Neural progenitor cell (in vitro differentiated cells): ENCODE measurements around the gene GLS. TPM values are rescaled to one million over a fixed set of nuclear protein-coding genes. Genes with fewer than 3 reads are reported as not detected.

Source experiments
- DNase-seq: peaks from one replicate; pipeline ENCODE4 v3.0.0-alpha.2; 2016; ENCODE audit warnings: low spot score
- H2AFZ ChIP-seq: fragments of 200-600 bp; sonication (generic); replicated peaks from 2 replicates; pipeline ENCODE4 v1.6.1; 2016; ENCODE audit warnings: antibody characterized with exemption
- H3F3A ChIP-seq: fragments of 200-600 bp; sonication (generic); 2 replicates; pipeline ENCODE4 v1.6.1; 2016; ENCODE audit warnings: antibody characterized with exemption, low read depth
- H3K27ac ChIP-seq: fragments of 200-600 bp; sonication (generic); 2 replicates; pipeline ENCODE4 v1.5.1; 2016; ENCODE audit warnings: mild to moderate bottlenecking
- H3K27me3 ChIP-seq: fragments of 200-600 bp; sonication (generic); 2 replicates; pipeline ENCODE4 v1.6.1; 2016; ENCODE audit warnings: mild to moderate bottlenecking, moderate library complexity
- H3K36me3 ChIP-seq: fragments of 200-600 bp; sonication (generic); 2 replicates; pipeline ENCODE4 v1.5.1; 2016
- H3K4me1 ChIP-seq: fragments of 200-600 bp; sonication (generic); 2 replicates; pipeline ENCODE4 v1.6.1; 2016; ENCODE audit warnings: mixed run types
- H3K4me2 ChIP-seq: fragments of 200-600 bp; sonication (generic); 2 replicates; pipeline ENCODE4 v1.6.1; 2016
- H3K4me3 ChIP-seq: fragments of 200-600 bp; sonication (generic); 2 replicates; pipeline ENCODE4 v1.5.1; 2016
- H3K79me2 ChIP-seq: fragments of 200-600 bp; sonication (generic); 2 replicates; pipeline ENCODE4 v1.6.1; 2016; ENCODE audit warnings: low read depth
- H3K9ac ChIP-seq: fragments of 200-600 bp; sonication (generic); 2 replicates; pipeline ENCODE4 v1.6.1; 2016
- H3K9me3 ChIP-seq: fragments of 200-600 bp; sonication (generic); 2 replicates; pipeline ENCODE4 v1.5.1; 2016; ENCODE audit warnings: low read depth
- H4K20me1 ChIP-seq: fragments of 200-600 bp; sonication (generic); 2 replicates; pipeline ENCODE4 v1.6.1; 2016; ENCODE audit warnings: low read depth
- H3K27ac Mint-ChIP-seq: 3 replicates; pipeline ENCODE4 v1.8.0; 2021; ENCODE audit warnings: mixed read lengths
- H3K27me3 Mint-ChIP-seq: 2 replicates; pipeline ENCODE4 v1.8.0; 2022; ENCODE audit warnings: low read depth, mild to moderate bottlenecking, inconsistent platforms, moderate library complexity, mixed read lengths; ENCODE audit not compliant: insufficient read depth
- H3K36me3 Mint-ChIP-seq: 3 replicates; pipeline ENCODE4 v1.8.0; 2021; ENCODE audit warnings: mixed read lengths
- H3K4me1 Mint-ChIP-seq: 3 replicates; pipeline ENCODE4 v1.8.0; 2021; ENCODE audit warnings: mixed read lengths
- H3K4me3 Mint-ChIP-seq: 3 replicates; pipeline ENCODE4 v1.8.0; 2021; ENCODE audit warnings: mild to moderate bottlenecking, moderate library complexity, mixed read lengths
- H3K9me3 Mint-ChIP-seq: 3 replicates; pipeline ENCODE4 v1.8.0; 2020; ENCODE audit warnings: mixed read lengths
- EZH2 ChIP-seq: fragments of 200-600 bp; sonication (generic); IDR thresholded peaks from 2 replicates; pipeline ENCODE4 v1.6.1; 2017; ENCODE audit warnings: antibody characterized with exemption, mild to moderate bottlenecking, moderate library complexity
- EZH2phosphoT487 ChIP-seq: fragments of 200-600 bp; sonication (generic); IDR thresholded peaks from 2 replicates; pipeline ENCODE4 v1.6.1; 2017; ENCODE audit warnings: antibody characterized with exemption
- total RNA-seq: library from RNA; depleted of rRNA; stranded (reverse); fragments of >200 nt; gene quantifications from 2 replicates; pipeline ENCODE4 v1.2.3, GENCODE V29; 2015; ENCODE audit warnings: low replicate concordance
- TF ChIP-seq, protein P1 (sequence below): fragments of 200-600 bp; sonication (generic); IDR thresholded peaks from 2 replicates; pipeline ENCODE4 v1.5.1; 2017; ENCODE audit warnings: antibody characterized with exemption, mild to moderate bottlenecking

GLS gene
- total RNA-seq, 1 donor from 2014 or later = 54.0 TPM

DNA sequence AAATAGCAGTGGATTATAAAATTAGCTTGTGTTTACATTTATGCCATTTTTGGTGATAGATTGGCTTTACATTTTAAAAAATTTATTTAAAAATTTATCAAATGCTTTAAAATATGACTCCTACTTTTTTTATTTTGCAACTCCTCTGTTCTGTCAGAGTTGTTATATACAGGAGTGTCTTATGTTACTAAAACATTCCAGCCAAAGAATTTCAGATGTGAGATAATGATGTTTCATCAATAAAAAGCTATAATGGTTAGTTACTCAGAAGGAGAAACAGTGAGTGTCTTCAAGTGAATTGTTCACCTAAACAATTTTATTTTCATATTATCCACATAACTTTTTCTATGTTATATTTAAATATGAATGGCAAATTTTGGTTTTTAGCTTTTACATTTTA lies 52.7 kb downstream of the GLS start:
- DNase-seq = no peak
- H3K27me3 ChIP-seq = no peaks in the 10 kb centered on the region
- no peaks in the 10 kb centered on the region for H3F3A ChIP-seq
- no peak overlapping the region for H3K4me2 ChIP-seq
- no peak for TF ChIP-seq EZH2
- TF ChIP-seq EZH2phosphoT487 = no peak
- TF ChIP-seq, protein P1, sequence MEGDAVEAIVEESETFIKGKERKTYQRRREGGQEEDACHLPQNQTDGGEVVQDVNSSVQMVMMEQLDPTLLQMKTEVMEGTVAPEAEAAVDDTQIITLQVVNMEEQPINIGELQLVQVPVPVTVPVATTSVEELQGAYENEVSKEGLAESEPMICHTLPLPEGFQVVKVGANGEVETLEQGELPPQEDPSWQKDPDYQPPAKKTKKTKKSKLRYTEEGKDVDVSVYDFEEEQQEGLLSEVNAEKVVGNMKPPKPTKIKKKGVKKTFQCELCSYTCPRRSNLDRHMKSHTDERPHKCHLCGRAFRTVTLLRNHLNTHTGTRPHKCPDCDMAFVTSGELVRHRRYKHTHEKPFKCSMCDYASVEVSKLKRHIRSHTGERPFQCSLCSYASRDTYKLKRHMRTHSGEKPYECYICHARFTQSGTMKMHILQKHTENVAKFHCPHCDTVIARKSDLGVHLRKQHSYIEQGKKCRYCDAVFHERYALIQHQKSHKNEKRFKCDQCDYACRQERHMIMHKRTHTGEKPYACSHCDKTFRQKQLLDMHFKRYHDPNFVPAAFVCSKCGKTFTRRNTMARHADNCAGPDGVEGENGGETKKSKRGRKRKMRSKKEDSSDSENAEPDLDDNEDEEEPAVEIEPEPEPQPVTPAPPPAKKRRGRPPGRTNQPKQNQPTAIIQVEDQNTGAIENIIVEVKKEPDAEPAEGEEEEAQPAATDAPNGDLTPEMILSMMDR = no peak
- H3K27me3 Mint-ChIP-seq = no peaks in the 10 kb centered on the region
- no peak overlapping the region for H3K27ac Mint-ChIP-seq
- H3K79me2 ChIP-seq = no peaks in the 10 kb centered on the region
- peaks cover 7% of the 10 kb centered on the region for H3K36me3 Mint-ChIP-seq
- H2AFZ ChIP-seq = no peak overlapping the region
- H3K9ac ChIP-seq = no peak overlapping the region
- H4K20me1 ChIP-seq = no peaks in the 10 kb centered on the region
- no peaks in the 10 kb centered on the region for H3K9me3 ChIP-seq
- H3K4me1 ChIP-seq = no peaks in the 10 kb centered on the region
- H3K27ac ChIP-seq = no peak overlapping the region
- H3K4me1 Mint-ChIP-seq = no peaks in the 10 kb centered on the region
- H3K9me3 Mint-ChIP-seq = no peaks in the 10 kb centered on the region
- no peak overlapping the region for H3K4me3 ChIP-seq
- H3K36me3 ChIP-seq = peaks cover 6% of the 10 kb centered on the region
- H3K4me3 Mint-ChIP-seq = no peak overlapping the region

DNA sequence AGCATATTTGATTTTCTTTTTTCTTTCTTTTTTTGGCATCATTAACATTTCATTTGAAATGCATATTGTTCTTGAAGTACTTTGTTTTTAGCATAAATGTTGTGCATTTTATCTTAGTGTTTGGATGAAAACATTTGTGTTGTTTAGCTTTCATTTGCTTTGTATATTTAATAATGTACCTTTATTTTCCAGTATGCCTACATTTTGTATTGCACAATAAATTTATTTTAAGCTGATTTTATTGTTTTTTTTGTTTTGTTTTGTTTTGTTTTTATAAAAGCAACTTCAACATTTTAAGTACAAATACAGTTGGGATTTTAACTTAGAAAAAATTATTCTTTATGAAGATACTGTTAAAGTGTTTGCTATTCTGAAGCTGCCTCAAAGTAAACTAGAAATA lies 54.4 kb downstream of the GLS start:
- Histone ChIP-seq H3K9ac (no peak overlapping the region), H3K27me3 (no peaks in the 10 kb centered on the region), H3K36me3 (peaks cover 6% of the 10 kb centered on the region), H3K9me3 (no peaks in the 10 kb centered on the region), H3K27ac (no peak overlapping the region), H2AFZ (no peak overlapping the region), H3K79me2 (no peaks in the 10 kb centered on the region), H3K4me2 (no peak overlapping the region), H4K20me1 (no peaks in the 10 kb centered on the region), H3K4me1 (no peaks in the 10 kb centered on the region), H3F3A (no peaks in the 10 kb centered on the region), H3K4me3 (no peak overlapping the region)
- H3K4me1 Mint-ChIP-seq = no peaks in the 10 kb centered on the region
- H3K27me3 Mint-ChIP-seq = no peaks in the 10 kb centered on the region
- no peak for DNase-seq
- no peaks in the 10 kb centered on the region for H3K9me3 Mint-ChIP-seq
- H3K27ac Mint-ChIP-seq = no peak overlapping the region
- TF ChIP-seq, protein P1 = no peak
- TF ChIP-seq EZH2phosphoT487 (no peak), EZH2 (no peak)
- H3K4me3 Mint-ChIP-seq = no peak overlapping the region
- H3K36me3 Mint-ChIP-seq = peaks cover 4% of the 10 kb centered on the region

DNA sequence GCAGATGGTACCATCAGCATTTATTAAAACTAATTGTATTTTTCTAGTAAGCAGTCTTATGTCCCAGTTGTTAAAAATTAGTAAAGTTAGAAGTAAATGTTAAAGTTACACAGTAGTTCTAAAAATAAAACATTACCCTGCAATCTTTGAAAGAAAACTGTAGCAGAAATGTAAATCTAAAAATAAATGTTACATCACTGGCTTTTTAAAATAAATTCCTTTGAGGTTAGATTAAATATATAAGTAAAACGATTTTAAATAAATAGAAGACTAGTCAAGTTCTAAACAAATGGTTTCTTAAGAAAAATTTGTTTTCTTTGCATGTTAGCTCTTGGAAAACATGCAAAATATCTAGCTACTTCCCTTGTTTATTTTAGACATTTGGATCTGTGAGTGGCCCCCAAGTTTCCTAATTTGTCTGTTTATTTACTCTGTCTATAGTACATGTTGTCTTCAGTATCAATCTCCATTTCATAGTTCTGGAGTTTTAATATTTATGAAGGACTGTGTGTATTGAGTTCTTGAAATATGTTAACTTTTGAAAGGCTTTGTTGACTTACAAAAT lies 58.2 kb downstream of the GLS start:
- H3K36me3 ChIP-seq = peaks cover 6% of the 10 kb centered on the region
- Mint-ChIP-seq H3K36me3 (no peaks in the 10 kb centered on the region), H3K4me3 (no peak overlapping the region), H3K27me3 (no peaks in the 10 kb centered on the region), H3K4me1 (no peaks in the 10 kb centered on the region), H3K27ac (no peak overlapping the region), H3K9me3 (no peaks in the 10 kb centered on the region)
- no peaks in the 10 kb centered on the region for H4K20me1 ChIP-seq
- H3K27ac ChIP-seq = no peak overlapping the region
- H3K79me2 ChIP-seq = no peaks in the 10 kb centered on the region
- no peak overlapping the region for H3K9ac ChIP-seq
- DNase-seq = no peak
- H3K4me1 ChIP-seq = no peaks in the 10 kb centered on the region
- TF ChIP-seq EZH2 (no peak), EZH2phosphoT487 (no peak)
- TF ChIP-seq, protein P1 = no peak
- no peaks in the 10 kb centered on the region for H3K9me3 ChIP-seq
- no peak overlapping the region for H3K4me2 ChIP-seq
- no peaks in the 10 kb centered on the region for H3K27me3 ChIP-seq
- no peak overlapping the region for H2AFZ ChIP-seq
- no peaks in the 10 kb centered on the region for H3F3A ChIP-seq
- no peak overlapping the region for H3K4me3 ChIP-seq
